HG02938 (cell line): ENCODE data around the gene AFF2.

ENCODE experiments used
- ATAC-seq: cut with Tn5 transposase; IDR thresholded peaks from one replicate; pipeline ENCODE4 v1.9.1; 2021; ENCODE audit warnings: mild to moderate bottlenecking, moderate library complexity; ENCODE audit not compliant: unreplicated experiment

Gene AFF2

DNA sequence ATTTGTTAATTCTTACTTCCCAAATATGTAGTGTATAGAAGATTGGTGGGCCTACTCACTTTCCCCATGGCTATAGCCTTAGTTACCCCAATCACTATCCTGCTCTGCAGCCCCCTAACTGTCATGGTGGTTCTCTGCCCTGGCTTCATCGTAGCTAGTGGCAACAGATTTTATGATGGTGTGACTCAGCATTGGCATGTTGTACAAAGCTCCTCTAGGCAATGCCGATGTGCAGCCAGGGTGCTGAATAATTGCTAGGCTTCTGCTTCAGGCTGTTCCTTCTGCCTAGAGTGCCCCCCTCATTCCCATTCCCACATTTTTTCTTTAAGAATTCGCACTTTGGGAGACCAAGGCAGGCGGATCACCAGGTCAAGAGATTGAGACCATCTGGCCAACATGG, 35.2 kb downstream of the AFF2 start:
- ATAC-seq = no peak

DNA sequence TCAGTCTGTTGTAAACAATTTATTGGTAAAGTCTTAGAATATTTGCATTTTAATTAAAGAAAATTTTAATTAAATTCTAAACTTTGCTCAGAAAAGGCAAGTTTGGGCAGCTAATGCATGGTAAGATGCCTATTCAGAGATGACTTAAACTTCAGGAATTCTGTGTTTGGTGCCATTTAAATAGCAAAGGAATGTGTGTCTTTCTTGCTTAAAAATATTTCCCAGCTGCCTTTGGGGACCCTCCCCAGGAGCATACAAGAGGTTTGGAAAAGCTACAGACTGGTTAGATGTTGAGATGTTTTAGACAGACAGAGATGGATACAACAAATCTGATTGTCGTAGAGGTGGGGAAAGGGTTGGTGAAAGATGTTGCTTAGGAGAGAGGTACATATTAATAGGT, 36.5 kb downstream of the AFF2 start:
- ATAC-seq = no peak

DNA sequence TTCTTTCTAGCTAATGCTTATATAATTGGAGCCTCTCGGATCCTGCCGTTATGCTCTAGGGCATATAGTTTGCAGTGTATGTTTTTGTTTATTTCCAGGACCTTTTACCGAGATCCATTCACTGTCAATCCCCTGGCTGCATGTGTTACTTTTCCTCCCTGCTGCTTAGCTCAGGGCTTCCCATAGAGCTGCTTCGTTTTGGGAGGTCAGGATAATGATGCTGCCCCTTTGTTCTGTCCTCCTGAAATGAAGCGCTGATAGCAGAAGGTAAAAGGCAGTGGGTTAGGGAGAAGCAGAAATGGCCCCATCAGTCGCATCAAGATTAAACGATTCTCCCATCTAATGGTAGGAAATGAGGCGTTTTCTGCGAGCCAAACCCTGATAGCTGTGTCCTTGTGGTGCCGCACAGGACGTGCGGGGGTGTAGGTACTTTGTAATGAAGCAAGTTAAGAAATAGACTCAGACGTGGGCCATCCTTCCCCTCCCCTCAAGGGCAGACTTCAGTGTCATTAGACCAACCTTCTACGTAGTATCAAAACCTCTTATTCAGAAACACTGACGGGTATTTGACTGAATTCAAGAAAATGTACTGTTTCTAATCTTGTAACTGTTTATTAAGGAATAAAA, 37.3 kb downstream of the AFF2 start:
- ATAC-seq = no peak

DNA sequence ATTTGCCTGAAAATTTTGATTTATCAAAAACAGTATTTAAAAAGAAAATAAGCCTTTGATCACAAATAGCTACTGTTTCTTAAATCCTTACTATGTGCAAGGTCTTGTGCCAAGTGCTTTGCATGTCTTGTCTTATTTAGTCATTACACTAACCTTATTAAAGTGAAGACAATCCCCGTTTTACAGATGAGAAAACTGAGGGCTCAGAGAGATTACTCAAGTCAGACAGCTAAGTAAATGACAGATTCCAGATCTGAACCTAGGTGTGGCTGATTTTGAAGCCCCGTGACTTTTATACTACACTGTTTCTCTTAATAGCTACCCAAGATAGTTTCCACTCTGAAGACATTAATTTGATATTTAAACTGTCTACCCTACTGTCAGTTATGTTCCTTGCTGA, 38.2 kb downstream of the AFF2 start:
- ATAC-seq = no peak

DNA sequence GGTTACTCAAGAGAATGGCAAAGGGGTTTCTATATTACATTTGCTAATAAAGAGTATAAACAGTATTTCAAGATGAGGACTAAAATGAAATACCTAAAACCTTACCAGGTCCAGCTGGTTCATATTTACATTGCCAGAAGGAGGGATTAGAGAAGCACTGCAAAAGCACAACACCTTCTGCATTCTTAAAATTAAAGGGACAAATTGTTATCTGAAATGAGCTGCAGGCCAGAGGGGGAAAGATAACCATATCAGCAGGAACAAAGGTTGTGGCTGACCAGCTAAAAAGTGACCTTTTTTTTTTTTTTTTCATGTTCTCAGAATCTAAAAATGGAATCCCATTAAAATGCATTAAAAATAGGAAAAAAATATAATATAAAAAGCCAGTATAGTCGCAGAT, 39.7 kb downstream of the AFF2 start:
- ATAC-seq = no peak

DNA sequence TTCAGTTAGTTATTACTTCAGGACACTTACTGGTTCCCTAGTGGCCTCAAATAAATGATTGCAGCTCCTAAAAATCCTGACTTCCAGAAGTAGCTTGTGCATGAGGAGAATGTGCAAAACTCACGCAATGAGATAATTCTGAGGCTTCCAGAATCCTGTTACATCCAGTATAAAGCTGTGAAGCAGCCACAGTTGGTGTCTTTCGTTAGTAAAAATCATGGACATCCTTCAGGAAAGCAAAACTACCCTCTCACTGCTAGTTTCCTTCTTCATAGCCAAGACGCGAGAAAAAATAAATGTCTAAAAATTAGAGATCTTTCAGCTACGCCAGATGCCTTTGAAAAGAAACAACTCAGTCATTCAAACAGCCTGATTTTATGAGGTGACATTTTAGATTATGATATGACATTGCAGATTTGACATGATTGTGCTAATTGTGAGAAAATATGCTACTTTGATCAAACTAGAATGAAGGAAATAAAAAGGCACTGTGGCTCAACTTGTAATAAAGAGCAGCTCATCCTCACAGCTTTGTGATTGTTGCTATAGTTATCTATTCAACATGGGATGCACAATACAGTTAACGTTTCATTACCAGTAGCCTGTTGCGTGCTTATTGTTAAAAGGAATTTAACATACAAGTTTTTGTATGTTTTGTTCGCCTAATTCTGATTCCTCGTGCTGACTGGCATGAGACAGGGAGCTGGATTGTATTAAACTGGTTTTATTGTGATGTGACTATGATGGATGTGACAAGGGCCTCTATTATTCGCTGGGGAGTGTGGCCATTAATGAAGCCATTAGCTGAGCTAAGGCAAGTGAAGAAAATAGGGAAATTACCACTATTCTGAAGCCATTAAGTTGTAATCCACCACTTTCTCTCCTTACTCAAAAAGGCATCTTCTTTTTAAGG, 40.5 kb downstream of the AFF2 start:
- peak; percentile 6 for ATAC-seq

DNA sequence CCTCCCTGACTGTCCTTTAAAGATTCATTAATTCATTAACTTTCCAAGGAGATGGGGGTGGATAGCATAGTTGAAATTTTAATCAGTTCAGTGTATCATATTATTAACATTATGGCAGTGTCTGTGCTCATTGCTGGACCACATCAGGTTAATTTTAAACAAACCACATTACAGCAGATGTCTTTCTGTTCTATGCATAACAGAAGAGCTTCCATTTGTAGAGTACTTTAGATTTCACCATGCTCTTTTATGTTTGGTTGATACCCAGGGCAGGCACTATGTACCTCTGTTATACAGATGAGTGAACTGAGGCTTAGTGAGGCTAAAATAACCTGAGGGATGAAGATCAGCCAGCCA, 41.1 kb downstream of the AFF2 start:
- ATAC-seq = peak; percentile 73

DNA sequence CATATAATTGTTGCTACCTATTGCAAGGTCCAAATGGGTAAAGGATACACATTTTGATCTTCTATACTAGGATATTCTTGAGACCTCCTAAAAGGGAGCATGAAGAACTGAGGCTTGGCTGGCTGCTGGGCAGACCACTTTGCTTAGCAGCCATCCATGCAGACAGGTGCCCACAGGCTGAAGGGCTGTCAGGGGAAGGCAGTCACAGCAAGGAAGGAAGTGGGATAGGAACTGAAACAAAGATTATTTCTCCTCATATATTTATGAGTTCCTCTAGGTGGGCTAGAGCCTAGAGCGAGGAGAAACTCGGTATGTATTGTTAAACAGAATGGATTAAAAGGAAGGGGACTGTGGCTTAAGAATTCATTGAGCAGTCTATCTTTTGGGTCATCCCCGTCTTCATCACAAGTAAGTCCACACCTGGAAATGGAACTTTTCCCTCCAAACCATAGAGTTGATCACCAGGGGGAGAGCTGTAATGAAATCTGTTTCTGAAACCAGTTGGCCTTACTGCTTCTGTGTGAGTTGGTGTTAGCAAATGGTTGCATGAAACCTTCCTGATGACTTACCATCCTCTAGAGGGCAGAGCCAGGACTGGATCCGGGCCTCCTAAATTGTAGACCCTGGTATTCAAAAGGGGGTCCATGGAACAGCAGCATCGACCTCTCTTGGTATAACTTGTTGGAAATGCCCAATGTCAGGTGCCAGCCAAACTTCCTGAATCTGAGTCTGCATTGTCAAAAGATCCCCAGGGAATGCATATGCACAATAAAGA, 42.3 kb downstream of the AFF2 start:
- no peak for ATAC-seq

DNA sequence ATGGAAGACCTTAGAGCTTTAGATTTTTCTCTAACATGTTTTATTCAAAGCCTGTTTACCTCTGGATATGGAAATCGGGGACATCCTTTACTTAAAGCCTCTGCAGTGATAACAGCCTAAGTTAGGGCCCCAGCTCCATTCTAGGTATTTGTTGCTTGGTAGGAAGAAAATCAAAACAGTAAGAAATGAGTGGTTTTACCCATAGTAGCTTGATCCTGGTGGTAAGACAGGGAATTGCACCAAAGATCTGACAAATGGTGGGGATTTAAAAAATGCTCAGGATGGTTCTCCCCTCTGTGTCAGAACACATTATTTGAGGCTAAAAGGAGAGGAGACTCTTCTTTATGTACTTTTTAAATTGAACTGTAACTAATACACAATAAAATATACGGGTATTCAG, 52.4 kb downstream of the AFF2 start:
- ATAC-seq = no peak

DNA sequence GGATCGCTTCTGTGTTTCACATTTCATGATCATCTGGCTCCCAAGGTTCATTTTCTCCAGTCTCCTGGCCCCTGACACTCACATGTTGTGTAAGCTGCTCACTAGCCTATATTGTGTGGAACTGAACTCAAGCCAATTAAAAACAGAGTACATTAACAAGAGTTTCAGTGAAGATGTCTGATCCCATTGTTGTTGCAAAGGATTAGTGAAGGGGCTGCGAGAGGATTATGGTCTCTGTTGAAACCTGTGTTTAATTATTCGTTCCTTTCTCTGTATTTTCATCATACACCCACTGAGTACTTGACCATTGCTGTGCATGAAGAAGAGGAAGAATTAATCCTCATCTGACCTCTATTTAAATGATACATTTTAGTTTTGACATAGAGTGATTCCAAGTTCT, 54.7 kb downstream of the AFF2 start:
- ATAC-seq = no peak

DNA sequence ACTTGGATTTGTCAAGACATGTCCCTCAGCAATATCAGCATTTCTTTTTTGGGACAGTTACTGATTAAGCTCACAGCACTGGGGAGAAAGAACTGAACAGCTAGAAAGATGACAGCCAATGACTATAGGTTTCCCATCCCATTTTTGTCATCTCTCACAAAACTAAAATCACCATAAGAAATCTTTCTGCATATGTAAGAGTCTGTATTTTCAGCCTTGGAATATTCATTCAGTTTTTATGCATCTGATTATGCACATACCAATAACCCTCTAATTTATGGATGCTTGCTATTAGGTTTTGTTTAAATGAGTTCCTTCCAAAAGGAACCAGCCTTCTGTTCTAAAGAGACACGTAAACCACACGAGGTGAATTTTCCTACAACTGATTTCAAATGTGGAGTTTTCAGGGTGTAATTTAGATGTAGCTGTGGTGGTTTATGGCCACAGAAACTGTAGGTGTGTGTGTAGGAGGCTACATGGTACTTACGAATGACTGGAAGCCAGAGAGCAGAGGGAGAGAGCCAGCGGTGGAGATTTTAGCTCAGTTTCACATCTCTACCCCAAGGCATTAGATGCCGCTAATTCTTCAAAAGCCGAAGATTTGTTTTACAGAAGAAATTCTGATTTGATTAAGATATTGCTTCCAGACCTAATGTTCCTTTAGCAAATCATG, 55.3 kb downstream of the AFF2 start:
- ATAC-seq = no peak

DNA sequence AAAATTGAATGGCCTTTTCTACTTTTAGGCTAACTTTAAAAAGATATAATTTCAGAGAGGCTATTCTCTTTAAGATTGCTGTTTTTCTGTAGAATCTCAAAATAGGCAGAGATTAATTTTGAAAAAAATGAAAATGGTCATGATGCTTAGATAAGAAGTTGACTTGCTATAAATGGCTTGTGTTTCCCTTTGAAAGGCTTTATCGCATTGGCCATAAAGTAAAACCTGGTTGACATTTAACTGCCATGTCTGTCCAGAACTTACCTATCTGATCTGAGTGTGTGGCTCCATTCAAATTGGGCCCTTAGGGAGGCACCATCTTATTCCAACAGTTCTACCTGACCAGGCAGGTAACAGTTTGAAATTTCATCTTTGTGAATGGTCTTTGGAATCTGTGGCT, 56.1 kb downstream of the AFF2 start:
- ATAC-seq = no peak

DNA sequence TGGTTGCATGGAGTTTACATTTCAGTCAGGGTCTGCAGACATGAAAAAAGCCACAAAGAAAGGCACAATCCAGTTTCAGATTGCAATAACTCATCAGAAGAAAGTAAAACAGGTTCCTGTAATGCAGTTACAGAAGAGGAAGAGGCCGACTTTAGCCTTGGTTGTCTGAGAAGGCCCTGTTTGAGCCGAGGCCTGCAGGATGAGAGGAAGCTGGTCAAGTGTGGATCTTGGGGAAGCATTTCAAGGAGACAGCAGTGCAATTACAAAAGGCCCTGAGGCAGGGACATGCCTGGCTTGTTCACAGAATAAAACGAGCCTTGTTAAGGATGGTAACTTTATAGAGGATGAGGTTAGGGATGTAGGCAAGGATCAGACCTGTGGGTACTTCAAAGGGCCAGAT, 62.4 kb downstream of the AFF2 start:
- ATAC-seq = no peak

DNA sequence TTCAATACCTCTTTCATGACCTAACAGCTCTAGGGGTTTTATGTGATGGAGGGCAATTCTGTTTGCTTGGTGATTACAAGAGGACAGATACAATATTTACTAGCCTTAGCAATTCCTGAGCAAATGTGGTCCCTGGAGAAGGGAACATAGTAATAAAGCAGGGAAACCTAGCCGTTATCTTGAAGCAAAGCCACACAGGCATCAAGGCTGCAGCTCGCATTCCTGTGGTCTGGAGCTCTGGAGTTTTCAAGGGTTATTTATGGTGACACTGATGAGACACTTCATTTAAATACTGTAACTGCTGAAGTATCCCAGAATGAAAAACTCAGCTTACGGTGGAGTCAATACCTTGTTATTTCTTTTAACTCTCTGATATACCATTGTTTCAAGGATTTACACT, 66.8 kb downstream of the AFF2 start:
- no peak for ATAC-seq

DNA sequence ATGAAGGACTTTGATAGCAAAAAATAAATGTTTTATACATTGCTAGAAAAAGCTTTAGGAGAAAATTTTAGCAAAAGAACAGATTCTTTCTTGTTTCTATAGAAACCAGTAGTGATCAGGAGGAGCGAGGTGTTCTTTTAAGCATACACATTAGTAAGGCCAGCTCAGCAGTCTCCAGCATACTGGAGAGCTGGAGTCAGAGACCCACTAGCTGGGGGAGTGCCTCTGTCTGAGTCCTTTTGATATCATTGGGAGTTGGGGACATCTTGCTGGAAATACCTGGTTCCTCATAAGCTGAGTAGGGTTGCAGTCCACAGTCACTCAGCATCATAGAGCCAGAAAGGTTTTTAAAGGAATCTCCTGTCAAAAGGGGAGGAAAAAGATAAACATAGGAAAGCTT, 67.4 kb downstream of the AFF2 start:
- ATAC-seq = no peak

DNA sequence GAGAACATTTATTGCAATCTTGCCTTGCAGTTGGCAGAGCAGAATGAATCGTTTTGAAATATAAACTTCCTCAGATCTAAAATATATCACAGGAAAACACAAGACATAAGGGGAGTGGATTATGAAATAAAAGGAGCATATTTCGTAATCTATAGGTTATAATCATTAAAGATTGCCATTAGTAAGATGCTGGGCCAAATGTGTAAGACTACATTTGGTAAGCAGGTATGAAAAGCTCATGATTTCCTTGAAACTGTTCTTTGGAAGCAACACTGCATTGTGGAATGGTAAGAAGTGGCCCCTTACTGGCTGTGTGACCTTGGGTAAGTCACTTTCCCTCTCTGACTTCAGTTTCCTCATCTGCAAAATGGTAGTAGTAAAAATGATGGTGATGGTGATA, 68.3 kb downstream of the AFF2 start:
- ATAC-seq = no peak

DNA sequence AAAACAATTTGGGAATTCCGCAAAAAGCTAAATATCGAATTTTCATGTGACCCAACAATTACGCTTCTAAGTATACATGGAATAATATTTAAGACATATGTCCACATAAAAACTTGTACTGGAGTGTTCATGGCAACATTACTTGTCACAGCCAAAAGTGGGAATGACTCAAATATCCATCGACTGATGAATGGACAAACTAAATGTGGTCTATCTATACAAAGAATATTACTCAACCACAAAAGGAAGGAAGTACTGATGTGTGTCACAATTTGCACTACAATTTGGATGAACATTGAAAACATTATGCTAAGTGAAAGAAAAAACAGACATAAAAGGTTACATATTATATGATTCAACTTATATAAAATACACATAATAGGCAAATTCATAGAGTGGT, 71.9 kb downstream of the AFF2 start:
- no peak for ATAC-seq

DNA sequence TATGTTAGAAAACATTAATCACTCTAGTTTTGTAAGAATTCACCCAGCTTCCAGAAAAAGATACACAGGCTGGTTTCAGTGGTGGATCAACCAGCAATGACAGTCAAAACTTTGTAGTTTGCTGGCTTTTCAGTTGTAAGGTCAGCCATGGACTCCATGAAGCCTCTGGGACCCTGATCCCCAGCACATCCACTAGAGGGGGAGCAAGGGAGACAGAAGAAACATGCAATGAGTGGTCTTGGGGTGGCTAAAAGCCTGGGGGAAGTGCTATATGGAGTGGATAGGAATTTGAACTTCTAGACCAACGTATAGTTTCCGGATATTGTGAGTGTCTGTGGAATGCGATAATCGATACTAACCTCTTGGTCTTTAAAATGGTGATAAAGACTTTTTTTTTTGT, 72.7 kb downstream of the AFF2 start:
- ATAC-seq = no peak

DNA sequence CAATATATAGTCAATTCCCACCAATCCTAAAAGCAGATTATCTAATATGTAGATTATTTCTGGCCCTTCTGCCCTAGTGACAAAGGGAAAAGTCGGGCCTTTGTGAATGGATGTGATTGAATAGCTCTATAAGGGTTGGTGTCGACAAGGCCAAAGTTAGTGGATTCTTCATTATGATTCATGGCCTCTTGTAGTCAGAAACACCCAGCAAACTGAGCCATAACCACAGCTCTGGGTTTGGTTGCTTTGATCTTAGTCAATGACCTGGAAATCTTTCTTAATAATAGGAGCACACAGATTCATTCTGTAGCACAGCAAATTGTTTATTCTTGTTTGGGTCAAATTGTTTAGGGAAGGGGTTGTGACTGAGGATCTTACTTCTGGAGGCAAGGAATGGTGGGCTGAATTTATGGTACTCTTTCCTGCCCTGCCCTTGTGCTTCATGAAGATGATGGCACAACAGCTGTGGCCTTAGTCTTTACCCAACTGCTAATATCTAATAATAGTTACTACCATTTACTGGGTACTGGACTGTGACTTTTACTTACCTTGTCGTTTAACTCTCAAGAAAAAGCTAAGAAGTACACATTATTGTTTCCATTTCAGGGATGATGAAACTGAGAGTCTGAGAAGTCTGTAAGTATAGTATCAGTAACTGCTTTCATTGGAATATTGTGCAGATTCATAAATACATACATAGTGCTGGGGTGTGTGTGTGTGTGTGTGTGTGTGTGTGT, 74.0 kb downstream of the AFF2 start:
- ATAC-seq = no peak

DNA sequence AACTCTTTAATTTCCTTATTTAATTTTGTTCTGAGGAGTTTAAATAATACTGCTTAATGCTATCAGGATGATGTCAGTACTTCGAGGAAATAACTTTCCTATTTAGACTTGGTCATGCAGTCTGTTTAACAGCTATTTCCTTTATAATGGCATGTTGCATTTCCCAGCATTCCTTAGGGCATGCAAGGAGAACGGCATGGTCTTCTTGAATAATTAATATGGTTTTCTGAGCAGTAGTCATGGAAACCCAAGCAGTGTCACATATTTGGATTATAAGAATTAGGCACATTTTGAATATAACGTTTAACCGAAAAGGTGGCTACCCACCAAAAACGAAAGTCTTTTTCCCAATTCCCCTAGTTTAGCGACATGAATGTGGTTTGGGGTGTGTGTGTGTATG, 76.0 kb downstream of the AFF2 start:
- no peak for ATAC-seq

DNA sequence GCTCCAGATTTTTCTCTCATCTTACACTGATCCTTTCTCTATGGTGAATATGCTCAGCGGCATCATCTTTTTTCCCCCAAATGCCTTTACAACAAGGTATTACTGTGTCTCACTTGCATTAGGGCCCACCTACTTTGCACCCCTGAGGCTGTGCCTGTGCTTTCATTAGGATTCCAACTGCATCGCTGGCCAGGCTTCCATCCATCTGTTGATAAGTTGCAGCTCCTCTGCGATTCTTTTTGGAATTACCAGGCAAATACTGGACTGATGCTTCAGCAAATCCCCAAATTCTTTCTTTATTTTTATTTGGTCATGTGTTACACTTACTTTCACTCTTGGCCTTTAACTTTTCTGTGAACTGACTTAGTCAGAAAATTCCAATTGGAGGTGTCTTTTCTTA, 77.3 kb downstream of the AFF2 start:
- ATAC-seq = no peak
